Tibial artery (tissue), 4 donors: ENCODE results near the gene LYSMD3.

Source experiments
- DNase-seq, 2 donors: peaks; one replicate each; pipeline ENCODE4 v3.0.0-alpha.2; 2019
- H3K27ac ChIP-seq, 2 donors: fragments of 200-600 bp; sonication (generic) in 1 of 2; 1 replicate in 1 of 2; 2 replicates in 1 of 2; pipeline ENCODE4 v1.5.1; 2018 to 2019; ENCODE audit warnings: mild to moderate bottlenecking in 1 of 2
- H3K27me3 ChIP-seq, 2 donors: fragments of 200-600 bp; sonication (generic) in 1 of 2; one replicate each; pipeline versions ENCODE4 v1.5.1 to v1.6.0; 2016 to 2019
- H3K36me3 ChIP-seq, 3 donors: fragments of 200-600 bp; sonication (generic) in 2 of 3; one replicate each; pipeline ENCODE4 v1.5.1; 2016 to 2019; ENCODE audit warnings: mild to moderate bottlenecking in 2 of 3
- H3K4me1 ChIP-seq, 4 donors: fragments of 200-600 bp; sonication (generic) in 2 of 4; 1 replicate in 3 of 4; 2 replicates in 1 of 4; pipeline ENCODE4 v1.5.1; 2016 to 2019
- H3K4me3 ChIP-seq, 2 donors: fragments of 200-600 bp; sonication (generic) in 1 of 2; 1 replicate in 1 of 2; 2 replicates in 1 of 2; pipeline ENCODE4 v1.5.1; 2018 to 2019; ENCODE audit warnings: mild to moderate bottlenecking in 2 of 2
- H3K9me3 ChIP-seq, 3 donors: fragments of 200-600 bp; sonication (generic) in 1 of 3; one replicate each; pipeline ENCODE4 v1.5.1; 2016 to 2019
- intact Hi-C: fragments of 100-400 bp; cut with DNase I; formaldehyde crosslinking; loops from one replicate; pipeline ENCODE4 v1.15.0; 2023; ENCODE audit warnings: low total_unique reads
- TF ChIP-seq, protein P1 (sequence below), 2 experiments: fragments of 200-600 bp in 1 of 2; fragments of 450-650 bp in 1 of 2; IDR thresholded peaks; one replicate each; pipeline ENCODE4 v1.5.1; 2017 to 2019; ENCODE audit warnings: antibody characterized with exemption in 2 of 2, mild to moderate bottlenecking in 1 of 2, moderate library complexity in 1 of 2

The LYSMD3 gene

DNA sequence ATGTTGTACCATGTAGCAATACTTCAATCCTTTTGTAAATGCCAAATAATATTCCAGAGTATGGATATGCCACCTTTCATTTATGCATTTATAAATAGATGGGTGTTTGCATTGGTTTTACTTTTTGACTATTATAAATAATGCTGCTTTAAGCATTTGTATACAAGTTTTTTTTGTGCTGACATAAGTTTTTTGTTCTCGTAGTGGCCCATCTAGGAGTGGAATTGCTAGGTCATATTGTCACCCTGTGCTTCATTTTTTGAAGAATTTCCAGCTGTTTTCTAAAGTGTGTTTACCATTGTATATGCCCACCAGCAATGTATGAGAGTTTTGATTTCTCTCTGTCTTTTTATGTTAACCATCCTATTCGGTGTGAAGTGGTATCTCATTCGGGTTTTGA is 36.1 kb upstream of the LYSMD3 start:
- DNase-seq, result no peak
- H3K27me3 ChIP-seq, result peaks cover 0 to 7% of the 10 kb centered on the region in 2 donors
- intact Hi-C loops, result no loop called here
- no peaks in the 10 kb centered on the region for H3K4me1 ChIP-seq
- H3K36me3 ChIP-seq, result no peaks in the 10 kb centered on the region
- no peak overlapping the region for H3K4me3 ChIP-seq
- H3K9me3 ChIP-seq, result peaks cover 0 to 3% (median 0%) of the 10 kb centered on the region in 3 donors
- H3K27ac ChIP-seq, result no peak overlapping the region
- TF ChIP-seq, protein P1, sequence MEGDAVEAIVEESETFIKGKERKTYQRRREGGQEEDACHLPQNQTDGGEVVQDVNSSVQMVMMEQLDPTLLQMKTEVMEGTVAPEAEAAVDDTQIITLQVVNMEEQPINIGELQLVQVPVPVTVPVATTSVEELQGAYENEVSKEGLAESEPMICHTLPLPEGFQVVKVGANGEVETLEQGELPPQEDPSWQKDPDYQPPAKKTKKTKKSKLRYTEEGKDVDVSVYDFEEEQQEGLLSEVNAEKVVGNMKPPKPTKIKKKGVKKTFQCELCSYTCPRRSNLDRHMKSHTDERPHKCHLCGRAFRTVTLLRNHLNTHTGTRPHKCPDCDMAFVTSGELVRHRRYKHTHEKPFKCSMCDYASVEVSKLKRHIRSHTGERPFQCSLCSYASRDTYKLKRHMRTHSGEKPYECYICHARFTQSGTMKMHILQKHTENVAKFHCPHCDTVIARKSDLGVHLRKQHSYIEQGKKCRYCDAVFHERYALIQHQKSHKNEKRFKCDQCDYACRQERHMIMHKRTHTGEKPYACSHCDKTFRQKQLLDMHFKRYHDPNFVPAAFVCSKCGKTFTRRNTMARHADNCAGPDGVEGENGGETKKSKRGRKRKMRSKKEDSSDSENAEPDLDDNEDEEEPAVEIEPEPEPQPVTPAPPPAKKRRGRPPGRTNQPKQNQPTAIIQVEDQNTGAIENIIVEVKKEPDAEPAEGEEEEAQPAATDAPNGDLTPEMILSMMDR (IDR thresholded peaks at IDR 0.05), result no peak

DNA sequence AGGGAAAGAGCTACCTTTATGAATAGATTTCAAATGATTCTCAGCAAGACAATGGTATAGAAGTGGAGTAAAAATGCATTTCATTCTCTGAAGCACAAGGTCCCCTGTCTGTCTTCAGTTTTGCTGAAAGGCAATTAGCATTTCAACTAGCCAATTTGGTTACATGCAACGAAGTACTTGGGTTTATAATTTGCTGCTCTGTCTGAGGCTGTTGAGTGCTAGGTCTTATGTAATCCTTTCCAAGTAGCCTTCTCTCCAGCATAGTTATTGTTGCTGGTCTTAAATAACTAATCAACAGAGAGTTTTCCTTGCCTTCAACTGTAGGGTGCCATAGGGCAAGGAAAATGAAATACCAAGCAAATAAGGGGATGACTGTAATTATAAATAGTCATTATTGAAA is 33.7 kb upstream of the LYSMD3 start:
- no peaks in the 10 kb centered on the region for H3K36me3 ChIP-seq
- H3K4me1 ChIP-seq, result peaks cover 0 to 11% (median 10%) of the 10 kb centered on the region in 4 donors
- DNase-seq, result no peak
- peaks cover 0 to 28% of the 10 kb centered on the region in 2 donors for H3K27me3 ChIP-seq
- no peaks in the 10 kb centered on the region for H3K9me3 ChIP-seq
- intact Hi-C loops, result no loop called here
- TF ChIP-seq, protein P1 (IDR thresholded peaks at IDR 0.05), result no peak
- H3K27ac ChIP-seq, result no peak overlapping the region
- H3K4me3 ChIP-seq, result no peak overlapping the region

DNA sequence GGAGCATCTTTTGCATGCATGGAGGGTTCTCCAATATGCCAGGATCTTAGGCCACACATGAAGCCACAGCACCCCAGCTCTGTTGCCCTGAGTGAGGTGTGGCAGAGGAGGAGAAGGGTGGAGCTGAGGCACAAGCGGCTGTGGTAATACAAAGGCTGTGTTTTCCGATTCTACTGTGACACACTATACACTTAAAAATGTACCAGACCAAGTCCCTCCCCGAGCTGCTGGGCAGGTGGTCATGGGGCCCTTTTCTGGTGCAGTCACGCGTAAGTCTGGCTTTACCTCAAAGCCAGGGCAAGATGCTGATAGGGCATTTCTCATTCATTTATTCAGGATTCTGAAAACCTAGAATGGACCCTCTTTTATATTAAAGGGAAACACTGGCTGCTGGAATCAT is 33.0 kb upstream of the LYSMD3 start:
- peaks cover 0 to 36% of the 10 kb centered on the region in 2 donors for H3K27me3 ChIP-seq
- H3K27ac ChIP-seq, result no peak overlapping the region
- no peaks in the 10 kb centered on the region for H3K9me3 ChIP-seq
- no peak overlapping the region for H3K4me3 ChIP-seq
- intact Hi-C loops, result no loop called here
- no peak for DNase-seq
- H3K36me3 ChIP-seq, result no peaks in the 10 kb centered on the region
- TF ChIP-seq, protein P1 (IDR thresholded peaks at IDR 0.05), result no peak
- peaks cover 0 to 13% (median 11%) of the 10 kb centered on the region in 4 donors for H3K4me1 ChIP-seq

DNA sequence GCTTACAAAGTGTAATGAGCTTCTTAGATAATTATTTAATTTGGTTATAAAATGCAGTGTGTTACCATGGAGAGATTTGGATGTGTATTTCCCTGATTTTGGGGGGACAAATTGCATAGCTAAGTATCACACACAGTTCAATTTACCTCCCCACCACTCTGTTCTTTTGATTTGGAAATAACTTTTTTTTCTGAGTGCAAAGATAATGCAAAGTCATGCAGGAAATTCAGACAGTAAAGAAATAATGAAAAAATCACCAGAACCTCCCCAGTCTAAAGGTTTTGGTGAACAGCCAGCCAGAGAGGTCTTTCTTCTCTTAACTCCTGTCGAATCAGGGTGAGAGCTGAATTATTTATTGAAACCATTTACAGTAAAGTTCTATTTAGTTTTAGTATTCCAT is 32.4 kb upstream of the LYSMD3 start:
- Histone ChIP-seq H3K27me3 (peaks cover 0 to 39% of the 10 kb centered on the region in 2 donors), H3K4me1 (peaks cover 0 to 13% (median 11%) of the 10 kb centered on the region in 4 donors), H3K4me3 (no peak overlapping the region), H3K36me3 (no peaks in the 10 kb centered on the region), H3K9me3 (no peaks in the 10 kb centered on the region), H3K27ac (no peak overlapping the region)
- intact Hi-C loops, result no loop called here
- TF ChIP-seq, protein P1 (IDR thresholded peaks at IDR 0.05), result no peak
- no peak for DNase-seq

DNA sequence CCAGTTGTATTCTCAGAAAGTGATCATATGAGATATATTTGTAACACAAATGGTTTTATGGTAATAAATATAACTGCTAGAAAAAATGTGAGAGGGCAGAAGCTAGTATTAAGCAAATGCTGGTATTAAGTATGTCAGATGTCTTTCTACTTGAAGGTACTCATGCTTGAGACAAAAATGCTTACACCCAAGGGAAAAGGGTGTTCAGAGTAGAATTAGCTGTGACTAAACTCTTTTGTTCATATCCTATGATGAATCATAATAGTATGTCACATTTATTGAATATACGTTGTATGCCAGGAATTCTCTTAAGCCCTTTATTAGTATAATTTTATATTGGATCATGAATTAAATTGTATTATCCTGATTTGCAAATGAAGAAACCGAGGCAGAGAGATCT is 31.4 kb upstream of the LYSMD3 start:
- TF ChIP-seq, protein P1 (IDR thresholded peaks at IDR 0.05), result no peak
- Histone ChIP-seq H3K27ac (no peak overlapping the region), H3K27me3 (peaks cover 0 to 44% of the 10 kb centered on the region in 2 donors), H3K4me1 (peaks cover 0 to 13% (median 11%) of the 10 kb centered on the region in 4 donors), H3K4me3 (no peak overlapping the region), H3K9me3 (no peaks in the 10 kb centered on the region), H3K36me3 (no peaks in the 10 kb centered on the region)
- DNase-seq, result no peak
- intact Hi-C loops, result no loop called here
